Measurements from ENCODE around the gene ABCG1. TPM values are rescaled to one million over a fixed set of nuclear protein-coding genes. Genes with fewer than 3 reads are reported as not detected.

The ABCG1 gene
- total and polyA plus RNA-seq, 2 donors (not counting 3 experiments of a cell fraction or from before 2014, with no cell fraction given): 6.7 to 19.6 TPM

GRCh38 chr21:42198929-42199867 is 19.7 kb upstream of the ABCG1 start:
- TSS peak; percentile 98 for BruUV-seq (replicated peaks)

GRCh38 chr21:42199868-42200463 is 19.0 kb upstream of the ABCG1 start:
- intact Hi-C loops (cut with micrococcal nuclease) (loop anchor here (1.0 to 5.0 kb wide), 2 partner anchors 33 to 38 kb away; no protein-coding TSS in a partner anchor), dilution Hi-C loops (cut with MboI; ENCODE audit: extremely low pct_ligation_motif_present, low sequenced_read_pairs) (no loop called here)
- H3K9ac ChIP-seq (replicated peaks; ENCODE audit: extremely low read depth, insufficient read depth, low read length): peak overlapping the region; percentile 38
- H3K9me1 ChIP-seq (replicated peaks; ENCODE audit: control insufficient read depth, extremely low read depth, insufficient read depth, low read length): no peaks in the 10 kb centered on the region
- no peak overlapping the region for H3K4me3 ChIP-seq (replicated peaks in 1 of 3; ENCODE audit: insufficient read depth in 1 of 3, low read depth in 1 of 3, low read length in 3 of 3)
- no peaks in the 10 kb centered on the region for H3K9me3 ChIP-seq (replicated peaks; ENCODE audit: control insufficient read depth, insufficient read depth, low read length)
- H3K79me2 ChIP-seq (ENCODE audit: control insufficient read depth, insufficient read depth, low read length): no peaks in the 10 kb centered on the region
- H4K20me1 ChIP-seq (replicated peaks; ENCODE audit: control insufficient read depth, extremely low read depth, insufficient read depth, low read length): no peaks in the 10 kb centered on the region
- TF ChIP-seq MYC (IDR thresholded peaks at IDR 0.05; ENCODE audit: low read depth, low read length) (no peak), FOS (IDR thresholded peaks at IDR 0.05; ENCODE audit: borderline replicate concordance, insufficient read depth, low read length) (no peak), MAX (IDR thresholded peaks at IDR 0.05; ENCODE audit: insufficient read depth, insufficient read length) (no peak), JUN (IDR thresholded peaks at IDR 0.05; ENCODE audit: borderline replicate concordance, insufficient read depth, insufficient read length, low read depth) (no peak), CTCF (IDR thresholded peaks at IDR 0.05; ENCODE audit: extremely low read depth in 1 of 2, insufficient read depth in 1 of 2, low read depth in 1 of 2, low read length in 2 of 2) (no peak), EZH2 (IDR thresholded peaks at IDR 0.05; ENCODE audit: borderline replicate concordance, low read depth, low read length, severe bottlenecking) (no peak), GATA2 (IDR thresholded peaks at IDR 0.05; ENCODE audit: insufficient read depth, insufficient read length, low read depth, low read length) (no peak), POLR2AphosphoS5 (IDR thresholded peaks at IDR 0.05; ENCODE audit: insufficient read depth, low read depth, low read length) (no peak)
- TSS peak; percentile 65 for BruUV-seq (replicated peaks)
- peak overlapping the region; percentile 59 for H3K27ac ChIP-seq (ENCODE audit: insufficient read depth, low read depth, low read length)
- no peaks in the 10 kb centered on the region for H3K36me3 ChIP-seq (ENCODE audit: control insufficient read depth in 2 of 2, extremely low read depth in 1 of 2, insufficient read depth in 2 of 2, low read length in 2 of 2)
- H3K4me2 ChIP-seq (ENCODE audit: insufficient read depth, low read length): peak overlapping the region; percentile 54
- peak overlapping the region; percentile 34 for H2AFZ ChIP-seq (ENCODE audit: low read depth, low read length)
- DNase-seq (ENCODE audit: low read depth, low spot score) (no peak), FAIRE-seq (peak; percentile 4)
- POLR2A ChIA-PET: no interaction called here
- CTCF ChIA-PET: interaction anchor here (1.4 to 2.4 kb wide), 2 partner anchors 59 kb away, joined by 7 read pairs; no protein-coding TSS in a partner anchor
- no peaks in the 10 kb centered on the region for H3K27me3 ChIP-seq (ENCODE audit: control insufficient read depth in 2 of 2, insufficient read depth in 2 of 2, low read length in 2 of 2)
- peaks cover 18% of the 10 kb centered on the region for H3K4me1 ChIP-seq (ENCODE audit: control insufficient read depth, extremely low read depth, insufficient read depth, low read length)

More at GRCh38 chr21:42198929-42199867, 19.7 kb upstream of the ABCG1 start:
- H3K9ac ChIP-seq (replicated peaks; ENCODE audit: extremely low read depth, insufficient read depth, low read length): peak overlapping the region; percentile 38
- H3K27ac ChIP-seq (ENCODE audit: insufficient read depth, low read depth, low read length): peak overlapping the region; percentile 59
- H3K79me2 ChIP-seq (ENCODE audit: control insufficient read depth, insufficient read depth, low read length): no peaks in the 10 kb centered on the region
- no peaks in the 10 kb centered on the region for H3K9me1 ChIP-seq (replicated peaks; ENCODE audit: control insufficient read depth, extremely low read depth, insufficient read depth, low read length)
- dilution Hi-C loops (cut with MboI; ENCODE audit: extremely low pct_ligation_motif_present, low sequenced_read_pairs): no loop called here
- CTCF ChIA-PET: interaction anchor here (1.4 kb wide), 2 partner anchors 40 to 60 kb away, joined by 3 to 7 read pairs; no protein-coding TSS in a partner anchor
- H4K20me1 ChIP-seq (replicated peaks; ENCODE audit: control insufficient read depth, extremely low read depth, insufficient read depth, low read length): no peaks in the 10 kb centered on the region
- H3K4me1 ChIP-seq (ENCODE audit: control insufficient read depth, extremely low read depth, insufficient read depth, low read length): peaks cover 18% of the 10 kb centered on the region
- no peak overlapping the region for H3K4me3 ChIP-seq (replicated peaks in 1 of 3; ENCODE audit: insufficient read depth in 1 of 3, low read depth in 1 of 3, low read length in 3 of 3)
- no peaks in the 10 kb centered on the region for H3K9me3 ChIP-seq (replicated peaks; ENCODE audit: control insufficient read depth, insufficient read depth, low read length)
- H3K27me3 ChIP-seq (ENCODE audit: control insufficient read depth in 2 of 2, insufficient read depth in 2 of 2, low read length in 2 of 2): no peaks in the 10 kb centered on the region
- DNase-seq (ENCODE audit: low read depth, low spot score) (peak; percentile 82), FAIRE-seq (peak; percentile 88)
- intact Hi-C loops (cut with micrococcal nuclease): loop anchor here (1.0 to 5.0 kb wide), 2 partner anchors 34 to 37 kb away; no protein-coding TSS in a partner anchor
- H3K4me2 ChIP-seq (ENCODE audit: insufficient read depth, low read length): peak overlapping the region; percentile 54
- POLR2A ChIA-PET: no interaction called here
- no peak for TF ChIP-seq GATA2 (IDR thresholded peaks at IDR 0.05; ENCODE audit: insufficient read depth, insufficient read length, low read depth, low read length)
- TF ChIP-seq FOS (IDR thresholded peaks at IDR 0.05; ENCODE audit: borderline replicate concordance, insufficient read depth, low read length): peak; percentile 31
- peak; percentile 77 for TF ChIP-seq JUN (IDR thresholded peaks at IDR 0.05; ENCODE audit: borderline replicate concordance, insufficient read depth, insufficient read length, low read depth)
- H2AFZ ChIP-seq (ENCODE audit: low read depth, low read length): peak overlapping the region; percentile 15
- no peaks in the 10 kb centered on the region for H3K36me3 ChIP-seq (ENCODE audit: control insufficient read depth in 2 of 2, extremely low read depth in 1 of 2, insufficient read depth in 2 of 2, low read length in 2 of 2)

All from endothelial cell of umbilical vein (primary cell).